Measurements from ENCODE around the gene CLK2.
"Not testable (repeated sequence)": the region's sequence is repeated elsewhere in the genome, so short reads cannot be mapped to it uniquely, and the experiment has no call there.

Gene CLK2

GRCh38 chr1:155266553-155266952 lies 6.8 kb downstream of the CLK2 start:
- no peak for DNase-seq (ENCODE audit: low read depth)

- no peak for DNase-seq (ENCODE audit: low read depth)
These were observed 10.2 kb downstream of the CLK2 start for GRCh38 chr1:155263067-155263466.

GRCh38 chr1:155261852-155262673 lies 11.2 kb downstream of the CLK2 start, which contains the start of gene SCAMP3:
TSS of gene SCAMP3 (minus strand) at chr1:155262360. CDS start at chr1:155262151, 209 bp downstream.
- DNase-seq (ENCODE audit: low read depth), result peak; percentile 94

GRCh38 chr1:155261493-155261851 lies 11.8 kb downstream of the CLK2 start:
- DNase-seq (ENCODE audit: low read depth), result no peak

- no peak for DNase-seq (ENCODE audit: low read depth)
These were observed 13.0 kb downstream of the CLK2 start for GRCh38 chr1:155260276-155260675.

- DNase-seq (ENCODE audit: low read depth), result no peak
These were observed 17.0 kb downstream of the CLK2 start for GRCh38 chr1:155256058-155256852.

GRCh38 chr1:155255243-155256007 lies 17.9 kb downstream of the CLK2 start, which contains the start of gene ENTREP3:
TSS of gene ENTREP3 (minus strand) at chr1:155255483. CDS start at chr1:155254877, 606 bp downstream.
- DNase-seq (ENCODE audit: low read depth), result peak; percentile 70

GRCh38 chr1:155254714-155255242 lies 18.5 kb downstream of the CLK2 start:
- DNase-seq (ENCODE audit: low read depth), result no peak

GRCh38 chr1:155254228-155254713 lies 19.0 kb downstream of the CLK2 start:
- DNase-seq (ENCODE audit: low read depth), result no peak

- DNase-seq (ENCODE audit: low read depth), result no peak
These were observed 19.5 kb downstream of the CLK2 start for GRCh38 chr1:155253797-155254196.

GRCh38 chr1:155253208-155253607 lies 20.1 kb downstream of the CLK2 start:
- DNase-seq (ENCODE audit: low read depth), result no peak

GRCh38 chr1:155251566-155251965 lies 21.7 kb downstream of the CLK2 start:
- DNase-seq (ENCODE audit: low read depth), result no peak

GRCh38 chr1:155250633-155251449 lies 22.5 kb downstream of the CLK2 start:
- peak; percentile 89 for DNase-seq (ENCODE audit: low read depth)

GRCh38 chr1:155250246-155250632 lies 23.1 kb downstream of the CLK2 start:
- peak; percentile 79 for DNase-seq (ENCODE audit: low read depth)

GRCh38 chr1:155247667-155248553 lies 25.4 kb downstream of the CLK2 start:
- DNase-seq (ENCODE audit: low read depth), result peak; percentile 84

GRCh38 chr1:155246796-155247195 lies 26.5 kb downstream of the CLK2 start:
- not testable (repeated sequence) for DNase-seq (ENCODE audit: low read depth)

GRCh38 chr1:155245163-155245524 lies 28.2 kb downstream of the CLK2 start:
- no peak for DNase-seq (ENCODE audit: low read depth)

- peak; percentile 99 for DNase-seq (ENCODE audit: low read depth)
These were observed 28.7 kb downstream of the CLK2 start for GRCh38 chr1:155244368-155245162.

- no peak for DNase-seq (ENCODE audit: low read depth)
These were observed 30.4 kb downstream of the CLK2 start for GRCh38 chr1:155242805-155243358.

Data from CMK (cell line).